Pulmonary artery endothelial cell (primary cell): ENCODE data around the gene AFF3. TPM values are rescaled to one million over a fixed set of nuclear protein-coding genes. Genes with fewer than 3 reads are reported as not detected.
"Not testable (repeated sequence)": the region's sequence is repeated elsewhere in the genome, so short reads cannot be mapped to it uniquely, and the experiment has no call there.

Experiments
- DNase-seq: peaks from one replicate; pipeline ENCODE4 v3.0.0-alpha.2; 2011; ENCODE audit warnings: low read depth, low spot score
- total RNA-seq: library from RNA; depleted of rRNA; stranded (reverse); fragments of >200 nt; gene quantifications from 2 replicates; pipeline ENCODE4 v1.2.3, GENCODE V29; 2014

The AFF3 gene
- total RNA-seq, 1 donor from 2014 or later: not detected

DNA sequence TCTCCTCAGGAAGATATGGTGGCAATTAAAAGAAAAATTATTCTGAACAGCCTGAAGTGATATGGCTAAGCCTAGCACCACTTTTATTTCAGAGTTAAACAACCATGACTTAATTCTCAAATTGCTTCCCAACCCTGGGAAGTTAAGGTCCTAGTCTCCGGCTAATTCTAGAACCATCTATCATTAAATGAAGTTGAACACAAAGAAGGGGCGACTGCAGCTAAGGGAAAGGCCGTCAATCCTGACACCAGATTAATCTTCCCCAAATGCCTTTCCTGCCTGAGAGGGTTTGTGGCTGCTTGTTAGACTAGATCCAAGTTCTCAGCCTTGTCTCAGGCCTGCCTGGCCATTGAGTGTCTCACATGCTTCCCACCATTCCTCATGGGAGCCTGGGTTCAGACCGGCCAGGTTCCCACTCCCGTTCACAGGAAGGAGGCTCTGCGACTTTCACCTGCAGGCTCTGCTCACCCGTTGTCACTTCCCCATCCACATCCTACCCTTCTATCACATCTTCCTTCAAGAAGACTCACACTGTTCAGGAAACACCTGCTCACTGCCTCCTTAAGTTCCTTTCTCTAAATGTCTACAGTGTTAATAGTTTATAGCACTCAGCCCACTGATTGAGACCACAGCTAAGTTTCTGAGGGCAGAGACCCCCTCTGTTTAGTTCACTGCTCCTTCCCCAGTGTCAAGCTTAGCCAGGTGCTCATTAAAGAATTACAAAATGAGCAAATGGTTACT, 369.6 kb downstream of the AFF3 start:
- DNase-seq: no peak

- DNase-seq: no peak
Observed at GRCh38 chr2:99771681-99772333, 370.6 kb downstream of the AFF3 start.

DNA sequence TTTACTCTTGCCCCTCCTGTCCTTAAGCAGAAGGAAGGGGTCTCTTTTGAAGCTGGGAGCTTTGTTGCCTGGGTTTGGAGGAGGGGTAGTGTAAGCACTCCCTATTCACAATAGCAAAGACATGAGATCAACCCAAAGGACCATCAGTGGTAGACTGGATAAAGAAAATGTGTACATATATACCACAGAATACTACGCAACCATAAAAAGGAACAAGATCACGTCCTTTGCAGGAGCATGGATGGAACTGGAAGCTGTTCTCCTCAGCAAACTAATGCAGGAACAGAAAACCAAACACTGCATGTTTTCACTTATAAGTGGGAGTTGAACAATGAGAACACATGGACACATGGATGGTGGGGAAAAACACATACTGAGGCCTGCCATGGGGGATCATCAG, 371.5 kb downstream of the AFF3 start:
- no peak for DNase-seq

GRCh38 chr2:99765731-99766318, 376.6 kb downstream of the AFF3 start:
- no peak for DNase-seq

DNA sequence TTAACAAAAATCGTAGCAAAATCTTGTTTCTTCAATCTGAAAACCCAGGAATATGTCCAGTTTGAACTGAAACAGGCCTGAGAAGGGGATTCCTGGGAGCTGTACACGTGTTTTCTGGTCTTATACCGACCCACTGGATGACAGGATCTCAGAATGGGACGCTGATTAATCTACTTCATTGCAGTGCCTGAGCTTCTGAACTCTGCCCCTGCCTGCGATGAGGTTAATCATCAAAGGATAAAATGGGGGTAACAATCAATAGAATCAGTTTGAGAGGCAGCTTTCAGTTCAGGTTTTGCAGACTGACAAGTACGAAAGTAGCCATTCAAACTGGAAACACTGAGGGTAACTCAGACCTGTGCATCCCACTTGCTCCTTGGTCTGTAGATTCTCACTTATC, 378.6 kb downstream of the AFF3 start:
- no peak for DNase-seq

DNA sequence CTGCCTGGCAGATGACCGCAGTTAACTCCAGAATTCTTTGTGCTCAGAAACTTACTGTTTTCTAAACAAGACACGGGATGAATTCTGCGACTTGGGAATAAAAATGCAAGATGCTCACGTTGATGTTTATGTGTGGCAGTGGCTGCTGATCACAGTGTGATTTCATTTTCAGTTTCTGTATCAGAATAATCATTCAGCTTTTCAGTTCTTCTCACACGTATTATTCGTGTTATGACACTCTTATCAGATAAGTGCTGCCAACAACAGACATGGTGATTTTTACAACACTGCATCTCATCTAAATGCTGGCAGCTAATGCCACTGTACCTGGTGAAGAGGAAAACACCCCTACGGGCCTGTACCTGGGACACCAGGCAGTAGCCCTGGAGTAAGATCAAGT, 379.7 kb downstream of the AFF3 start:
- no peak for DNase-seq

DNA sequence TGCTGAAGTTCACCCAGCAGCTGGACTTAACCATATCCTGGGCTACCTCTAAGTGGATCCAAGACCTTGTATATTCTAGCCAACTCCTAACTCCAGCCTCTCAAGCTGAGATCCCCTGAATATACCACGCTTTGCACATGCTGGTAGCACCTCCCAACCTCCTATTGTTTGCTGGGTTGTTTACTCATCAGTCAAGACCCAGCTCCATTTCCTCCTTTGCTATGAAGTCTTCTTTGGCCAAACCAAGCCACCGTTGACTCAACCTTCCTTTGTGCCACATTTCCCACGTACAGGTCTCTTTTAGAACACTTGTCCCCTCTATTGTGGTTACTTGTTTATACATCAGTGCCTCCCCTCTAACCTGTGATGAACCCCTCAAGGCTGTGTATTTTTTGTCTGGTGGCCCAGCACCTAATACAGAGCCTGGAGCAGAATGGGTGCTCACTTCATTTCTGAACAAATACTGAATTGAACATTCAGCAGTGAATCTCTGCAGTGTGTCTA, 384.7 kb downstream of the AFF3 start:
- DNase-seq: no peak

- DNase-seq: no peak
Observed at GRCh38 chr2:99756059-99756458, 386.3 kb downstream of the AFF3 start.

DNA sequence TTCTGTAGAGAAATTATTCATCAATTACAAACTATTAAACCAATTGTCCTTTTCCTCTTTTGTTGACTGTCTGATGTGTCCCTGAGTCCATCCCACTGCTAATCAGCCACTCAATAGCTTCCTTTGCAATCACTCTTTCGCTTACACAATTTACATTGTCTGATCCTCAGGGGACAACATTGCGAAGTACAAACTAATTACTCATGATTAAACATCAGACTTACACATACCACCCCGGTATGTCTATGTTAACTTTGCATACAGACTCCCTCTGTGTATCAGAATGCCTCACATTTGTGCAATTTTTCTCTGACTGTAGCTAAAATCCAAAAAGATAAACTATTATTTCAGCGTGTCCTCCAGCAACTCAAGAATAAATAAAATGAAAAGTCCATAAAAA, 388.2 kb downstream of the AFF3 start:
- DNase-seq: no peak

DNA sequence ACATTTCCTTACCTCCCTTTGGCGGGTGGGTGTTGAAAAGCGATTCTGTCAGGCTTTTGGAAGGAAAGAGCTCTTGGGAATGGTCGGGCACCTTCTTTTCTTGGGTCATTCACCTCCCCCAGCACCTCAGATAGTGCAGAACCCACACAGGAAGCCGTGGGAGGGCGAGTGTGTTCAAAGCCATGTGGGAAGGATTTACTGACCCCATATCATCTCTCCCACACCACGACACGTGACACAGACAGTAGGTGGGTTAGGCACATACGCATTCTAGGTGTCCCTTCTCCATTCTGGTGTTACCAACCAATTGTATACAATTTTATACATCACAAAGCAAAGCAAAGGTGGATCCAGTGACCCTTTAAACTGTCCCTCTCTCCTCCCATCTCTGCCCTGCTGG, 388.9 kb downstream of the AFF3 start:
- no peak for DNase-seq

GRCh38 chr2:99748344-99748743, 394.0 kb downstream of the AFF3 start:
- DNase-seq: no peak

DNA sequence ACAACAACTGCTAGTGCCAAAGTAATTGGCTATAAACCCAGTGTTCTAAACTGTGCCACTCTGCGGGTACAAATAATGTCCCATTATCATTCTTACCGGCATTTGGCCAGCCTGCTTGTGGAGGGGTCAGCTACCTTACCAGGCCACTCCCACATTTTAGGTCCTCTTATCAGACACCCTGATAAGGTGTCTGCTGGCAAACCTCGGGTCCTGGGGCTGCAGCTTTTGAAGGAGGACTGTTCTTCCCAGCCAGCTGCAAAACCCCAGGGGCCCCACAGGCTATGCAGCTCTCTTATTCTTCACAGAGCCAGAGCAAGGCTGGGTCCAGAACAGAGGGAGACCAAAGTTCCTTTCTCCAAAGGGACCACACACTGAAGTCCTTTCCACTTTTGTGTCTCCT, 394.5 kb downstream of the AFF3 start:
- DNase-seq: no peak

DNA sequence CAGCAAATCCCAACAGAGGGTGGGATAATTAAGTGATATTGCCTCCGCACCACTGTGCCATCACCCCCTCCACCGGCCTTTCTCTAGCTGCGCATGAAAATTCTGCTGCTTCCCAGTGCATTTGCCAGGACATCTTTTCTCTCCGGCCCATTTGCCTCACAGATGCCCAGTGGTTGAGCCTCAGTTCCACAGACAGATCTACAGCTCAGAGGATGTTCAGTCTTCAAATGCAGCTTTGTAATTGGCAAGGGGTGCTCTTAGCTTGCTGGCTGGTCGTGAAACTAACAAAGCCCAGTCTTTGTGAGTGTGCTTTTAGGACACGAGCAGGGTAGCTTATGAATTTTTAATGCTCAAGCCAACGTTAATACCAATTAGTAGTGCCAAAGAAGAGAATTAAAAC, 399.2 kb downstream of the AFF3 start:
- DNase-seq: no peak

DNA sequence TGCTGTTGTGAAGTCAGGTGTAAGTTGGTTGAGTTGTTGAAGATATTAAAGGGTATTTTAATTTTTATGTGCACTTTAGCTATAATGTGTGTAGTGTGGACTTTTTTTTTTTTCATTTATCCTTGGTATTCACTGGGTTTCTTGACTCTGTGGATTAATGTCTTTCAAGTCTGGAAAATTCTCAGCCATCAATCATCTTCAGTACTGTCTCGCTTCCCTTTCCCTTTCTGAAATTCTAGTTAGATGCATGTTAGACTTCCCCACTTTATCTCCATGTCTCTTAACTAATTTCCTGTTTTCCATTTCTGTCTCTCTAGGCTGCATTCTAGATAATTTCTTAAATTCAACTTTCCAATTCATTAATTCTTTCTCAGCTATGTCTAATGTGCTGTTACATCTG, 404.9 kb downstream of the AFF3 start:
- DNase-seq: no peak

DNA sequence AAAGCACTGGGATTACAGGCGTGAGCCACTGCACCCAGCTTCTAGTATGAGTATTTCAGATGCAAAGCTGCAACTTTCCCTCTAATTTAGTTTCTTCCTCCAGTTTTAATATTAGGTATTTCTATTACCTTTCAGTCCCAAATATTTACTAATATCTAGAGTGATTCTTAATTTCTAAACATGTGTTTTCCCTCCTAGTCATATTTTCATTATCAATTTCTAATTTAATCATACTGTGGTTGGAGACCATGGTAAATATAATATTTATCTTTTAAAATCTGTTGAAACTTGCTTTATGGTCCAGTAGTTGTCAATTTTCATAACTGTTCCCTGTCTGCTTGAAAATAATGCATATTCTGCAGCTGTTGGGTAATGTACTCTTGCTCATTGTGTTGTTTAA, 406.6 kb downstream of the AFF3 start:
- no peak for DNase-seq

GRCh38 chr2:99735314-99735713, 407.1 kb downstream of the AFF3 start:
- not testable (repeated sequence) for DNase-seq

- no peak for DNase-seq
Observed at GRCh38 chr2:99734236-99734635, 408.2 kb downstream of the AFF3 start.

DNA sequence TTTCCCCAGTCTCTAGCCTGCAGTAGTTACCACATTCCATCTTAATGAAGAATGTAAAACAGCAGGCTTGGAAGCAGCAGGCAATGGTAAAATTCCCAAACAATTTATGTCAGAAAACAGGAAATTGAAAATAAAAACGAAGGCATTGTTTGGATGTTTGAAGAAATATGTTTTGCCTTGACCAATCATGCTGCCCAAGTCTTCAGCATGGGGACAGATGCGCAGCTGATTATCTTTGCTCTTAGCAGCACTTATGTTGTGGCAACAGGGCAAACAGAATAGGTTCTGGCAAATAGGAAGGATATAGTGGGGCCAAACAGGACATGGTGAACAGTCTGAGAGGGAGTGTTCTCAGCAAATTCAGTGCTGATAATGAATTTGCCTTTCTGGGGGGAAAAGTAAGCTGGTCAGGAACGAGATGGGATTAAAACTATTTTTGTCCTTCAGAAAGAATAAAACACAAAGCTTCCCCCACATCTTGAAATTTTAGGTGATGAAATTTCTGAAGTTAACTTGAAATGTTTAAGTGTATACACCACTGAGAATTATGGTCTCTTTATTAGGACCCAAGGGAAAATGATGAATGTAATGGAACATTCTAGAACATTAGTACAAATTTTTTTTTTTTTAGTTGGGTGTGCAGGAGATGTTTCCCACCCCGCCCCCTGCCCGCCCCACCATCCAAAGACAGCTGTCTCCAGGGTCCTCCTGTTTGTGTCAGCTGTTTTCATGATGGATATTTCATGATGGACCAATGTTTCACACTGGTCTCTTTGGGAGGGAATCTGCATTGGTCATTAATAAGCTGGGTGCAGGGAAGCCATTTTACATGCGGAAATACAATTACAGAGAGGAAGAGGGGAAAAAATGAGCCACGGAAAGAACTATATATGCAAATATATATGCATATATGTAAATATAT, 413.0 kb downstream of the AFF3 start:
- no peak for DNase-seq

DNA sequence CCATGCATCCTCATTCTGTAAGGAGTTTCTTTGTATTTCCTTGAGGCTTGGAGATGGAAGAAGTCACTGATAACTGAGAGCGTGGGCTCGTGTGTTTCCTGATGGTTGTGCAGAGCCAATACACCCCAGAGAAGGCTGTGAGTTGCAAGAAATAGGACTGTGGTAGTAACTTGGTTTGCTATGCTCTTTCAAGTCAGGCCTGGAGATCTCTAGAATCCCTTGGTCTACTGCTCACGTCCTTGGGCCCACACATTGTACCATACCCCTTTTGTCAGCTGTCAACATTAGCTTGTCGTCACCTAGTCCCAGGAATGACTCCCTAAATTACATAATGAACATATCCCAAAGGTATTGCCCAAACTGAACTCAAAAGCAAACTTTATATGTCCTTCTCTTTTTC, 414.2 kb downstream of the AFF3 start:
- no peak for DNase-seq

- no peak for DNase-seq
Observed at GRCh38 chr2:99727199-99727598, 415.2 kb downstream of the AFF3 start.

GRCh38 chr2:99726691-99727090, 415.7 kb downstream of the AFF3 start:
- no peak for DNase-seq

- no peak for DNase-seq
Observed at GRCh38 chr2:99725820-99726219, 416.6 kb downstream of the AFF3 start.
